Stimulated activated CD4-positive, alpha-beta T cell treated with anti-CD3 and anti-CD28 coated beads, Interleukin-15, amount 100 ng/mL, for 48 hours (primary cell): ENCODE results near the gene CHST15.

Experiments
- DNase-seq, 2 donors: peaks; one replicate each; pipeline ENCODE4 v3.0.0-alpha.2; 2020; ENCODE audit warnings: low read depth in 2 of 2

Gene CHST15

DNA sequence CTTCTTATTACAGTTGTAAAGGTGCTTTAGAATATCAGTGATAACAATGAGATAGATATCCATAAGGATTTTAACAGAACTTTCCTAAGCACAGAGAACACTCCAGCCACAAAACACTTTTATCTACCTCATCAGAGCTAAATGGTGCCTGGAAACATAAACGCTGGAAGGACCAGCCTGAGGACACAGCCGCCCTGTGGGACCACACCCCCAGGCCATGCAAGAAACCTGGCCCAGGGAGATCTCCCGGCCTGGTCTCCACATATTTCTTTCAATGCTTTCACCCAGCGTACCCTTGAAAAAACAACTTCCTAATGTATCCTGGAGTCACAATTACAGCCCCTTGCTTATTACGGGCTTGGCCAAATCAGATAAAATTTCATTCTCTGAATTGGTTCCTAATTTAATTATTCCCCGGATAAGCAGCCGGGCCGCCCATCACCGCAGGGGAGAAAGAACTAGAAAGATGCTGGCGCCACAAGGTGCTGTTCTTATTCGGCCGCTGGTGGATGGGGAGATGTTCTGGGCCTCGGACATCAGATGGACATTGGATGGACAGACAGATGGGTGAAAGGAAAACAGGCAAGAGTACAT lies 11.8 kb downstream of the CHST15 start:
- DNase-seq: no peak

DNA sequence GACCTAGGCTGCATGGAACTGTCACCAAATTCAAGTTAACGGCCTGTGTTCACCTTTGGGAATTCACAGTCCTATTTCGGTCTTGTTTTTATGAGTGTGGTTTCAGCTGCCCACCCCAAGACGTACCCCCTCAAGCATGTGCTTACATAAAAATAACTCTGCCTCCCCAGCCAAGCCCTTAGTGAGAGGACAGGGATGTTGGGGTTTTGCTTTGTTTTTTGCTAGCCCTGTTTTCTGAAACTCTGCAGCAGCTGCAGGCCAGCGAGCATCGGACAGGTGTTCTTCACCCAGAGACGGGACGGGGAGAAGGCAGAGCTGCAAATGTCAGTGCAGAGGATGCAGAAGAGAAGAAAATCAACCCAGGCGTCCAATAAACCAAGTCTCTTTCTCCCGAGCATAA lies 13.5 kb downstream of the CHST15 start:
- no peak for DNase-seq

DNA sequence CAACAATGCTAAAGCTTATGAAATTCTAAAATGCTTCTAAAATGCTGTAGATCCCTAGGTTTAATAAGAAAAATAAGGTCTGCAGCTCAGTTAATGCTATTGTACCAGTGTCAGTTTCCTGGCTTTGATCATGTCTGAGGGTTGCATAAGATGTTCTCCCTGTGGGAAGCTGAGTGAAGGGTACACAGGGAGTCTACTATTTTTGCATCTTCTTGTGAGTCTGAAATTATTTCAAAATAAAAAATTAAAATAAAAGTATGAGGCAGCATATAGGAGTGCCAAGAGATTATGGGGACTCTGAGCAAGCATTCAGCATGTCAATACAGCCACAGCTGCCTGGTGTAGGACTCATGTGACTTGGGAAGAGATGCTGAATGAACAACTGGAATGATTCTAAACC lies 14.7 kb downstream of the CHST15 start:
- no peak for DNase-seq

DNA sequence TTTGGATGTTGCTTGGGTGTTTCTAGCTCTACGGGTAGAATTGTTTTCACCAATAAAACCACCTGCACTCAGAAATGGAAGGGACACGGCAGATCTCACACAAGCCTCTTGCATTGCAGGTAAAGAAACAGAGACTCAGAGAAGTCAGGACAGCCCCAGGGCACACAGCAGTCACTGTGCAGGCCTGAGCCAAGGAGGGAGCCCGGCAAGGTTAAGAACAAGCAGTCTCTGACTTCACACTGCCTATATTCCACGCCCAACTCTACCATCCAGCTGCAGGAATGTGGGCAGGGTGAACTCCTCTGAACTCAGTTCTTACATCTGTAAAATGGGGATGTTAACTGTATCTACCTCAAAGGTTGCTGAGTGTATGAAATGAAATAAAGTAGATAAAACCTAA lies 15.4 kb downstream of the CHST15 start:
- no peak for DNase-seq

DNA sequence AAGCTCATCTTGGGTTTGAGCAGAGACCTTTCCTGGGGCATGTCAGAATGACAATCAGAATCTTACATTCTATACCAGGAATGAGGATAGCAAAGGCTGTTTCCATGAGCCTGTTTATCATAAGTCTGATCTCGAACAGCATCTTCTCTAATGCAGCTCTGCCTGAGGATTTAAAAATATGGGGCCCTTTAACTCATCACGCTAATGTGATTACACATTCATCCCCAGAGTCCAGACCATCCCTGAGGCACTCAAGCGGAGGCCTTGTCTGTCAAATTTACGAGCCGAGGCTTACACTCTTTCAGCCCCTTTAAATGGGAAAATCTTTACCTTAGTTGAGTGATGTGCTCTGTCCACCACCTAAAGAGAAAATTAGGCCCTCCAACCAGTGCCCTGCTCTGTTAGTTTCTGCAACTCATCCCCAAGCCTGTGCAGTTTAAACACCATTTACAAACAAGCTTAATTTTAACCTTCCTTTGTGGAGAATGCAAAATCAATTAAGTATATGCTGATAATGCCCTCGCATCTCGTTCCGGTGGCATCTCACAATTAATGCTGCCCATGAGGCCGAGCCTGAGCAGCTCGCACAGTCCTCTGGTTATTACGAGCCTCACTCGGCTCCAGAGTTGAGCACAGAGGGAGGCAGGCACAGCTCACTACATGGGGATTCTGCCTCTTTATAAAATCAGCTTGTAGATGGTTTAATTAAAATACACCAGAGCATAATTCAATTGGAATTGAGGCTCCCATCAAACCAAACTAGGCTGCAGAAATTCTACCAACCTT lies 16.0 kb downstream of the CHST15 start:
- no peak for DNase-seq

DNA sequence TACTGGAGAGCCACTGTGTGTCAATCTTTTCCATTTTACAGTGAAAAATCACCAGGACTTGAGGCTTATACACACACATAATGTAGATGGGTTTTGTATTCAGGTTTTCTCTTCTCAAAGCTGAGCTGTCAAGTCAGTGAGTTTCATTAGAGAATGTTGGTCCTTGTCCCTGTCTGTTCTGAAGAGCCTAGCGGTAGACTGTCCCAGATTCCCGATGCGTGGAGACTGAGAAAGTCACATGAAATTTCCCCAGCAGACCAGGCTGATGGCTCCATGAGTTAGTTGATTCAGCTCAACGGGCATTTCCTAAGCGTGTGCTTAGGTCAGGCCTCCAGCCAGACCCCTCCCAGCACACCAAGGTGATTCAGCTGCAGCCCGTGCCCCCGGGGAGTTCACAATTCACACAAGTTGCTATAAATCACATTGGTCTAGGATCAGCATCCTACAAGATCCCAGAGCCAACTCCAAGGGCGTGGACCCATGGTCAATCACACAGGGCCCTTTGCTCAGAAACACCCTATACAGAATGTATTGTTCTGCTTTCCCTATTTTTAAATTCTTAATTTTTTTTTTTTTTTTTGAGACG lies 17.2 kb downstream of the CHST15 start:
- no peak for DNase-seq

DNA sequence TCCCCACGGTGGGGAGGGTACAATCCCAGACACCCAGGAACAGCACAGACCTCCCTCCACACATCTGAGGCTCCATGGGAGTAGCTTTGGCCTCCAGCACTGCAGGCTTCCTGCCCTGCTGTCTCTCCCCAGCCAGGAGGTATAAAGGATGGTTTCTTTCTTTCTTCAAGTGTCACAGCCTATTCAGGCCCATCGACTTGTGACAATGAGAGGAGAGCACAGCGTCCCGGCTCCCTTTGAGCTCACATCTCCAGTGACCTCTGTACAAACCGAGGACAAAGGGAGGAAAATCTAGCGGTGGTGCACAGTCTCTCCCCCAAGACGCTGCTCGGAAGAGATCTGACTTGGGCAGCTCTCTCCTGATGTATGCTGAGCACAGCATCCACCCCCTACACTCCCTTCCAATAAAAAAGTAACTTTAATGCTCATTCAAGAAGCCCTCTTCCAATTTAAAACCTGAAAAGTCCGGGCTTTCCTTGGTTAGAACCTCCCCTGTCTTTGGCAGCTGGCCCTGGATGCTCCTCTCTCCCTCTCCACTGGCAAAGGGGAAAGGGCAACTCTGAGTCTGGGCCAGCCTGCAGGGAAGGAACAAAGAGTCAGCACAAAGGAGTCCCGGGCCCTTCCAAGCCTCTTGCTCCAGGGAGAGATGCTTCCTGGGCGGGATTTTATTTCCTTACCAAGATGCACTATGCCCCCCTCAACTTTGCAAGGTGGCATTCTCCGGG lies 18.0 kb downstream of the CHST15 start:
- no peak for DNase-seq

DNA sequence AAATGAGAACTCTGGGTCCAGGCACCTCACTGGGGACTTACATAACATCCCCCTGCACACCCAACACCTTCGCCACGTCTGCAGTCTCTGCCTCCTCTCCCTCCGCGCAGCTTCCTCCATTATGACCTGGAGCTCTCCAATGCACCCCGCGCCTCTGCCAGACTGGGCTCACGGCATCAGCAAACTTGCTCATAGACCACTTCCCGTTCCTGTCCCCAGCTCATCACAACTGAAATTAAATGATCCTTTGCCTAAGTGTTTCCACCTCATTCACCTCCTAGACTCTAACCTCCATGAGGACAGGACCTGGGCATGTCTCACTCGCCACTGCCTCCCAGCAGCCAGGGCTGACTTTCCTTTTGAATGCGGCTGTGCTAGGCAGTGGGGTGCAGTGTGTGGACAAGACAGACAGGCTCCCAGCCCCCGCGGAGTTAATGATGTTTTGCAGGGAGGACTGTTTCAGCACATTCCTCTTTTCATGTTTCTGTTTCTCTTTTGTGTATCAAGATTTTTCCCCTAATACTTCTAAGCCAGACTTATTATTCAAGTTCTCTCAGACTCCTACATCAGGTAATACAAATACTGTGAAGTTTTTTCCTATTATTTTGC lies 18.8 kb downstream of the CHST15 start:
- DNase-seq: no peak

DNA sequence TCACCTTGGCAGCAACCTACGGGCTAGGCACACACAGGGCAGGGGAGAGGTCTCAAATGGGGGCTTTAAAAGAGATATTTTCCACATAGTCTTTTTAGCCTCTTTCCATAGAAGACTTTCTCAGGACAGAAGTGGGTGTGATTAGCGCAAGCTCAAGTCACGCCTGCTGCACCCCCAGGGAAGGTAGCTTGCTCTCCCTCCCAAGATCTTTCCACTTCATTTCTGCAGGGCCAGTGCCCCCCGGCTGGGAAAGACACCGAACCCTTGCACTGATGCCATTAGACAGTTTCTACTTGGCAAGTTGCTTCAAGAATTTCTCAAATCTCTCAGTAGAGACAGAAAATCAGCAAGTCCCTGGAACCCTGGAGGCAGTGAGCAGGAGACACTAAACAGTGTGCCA lies 19.4 kb downstream of the CHST15 start:
- no peak for DNase-seq

DNA sequence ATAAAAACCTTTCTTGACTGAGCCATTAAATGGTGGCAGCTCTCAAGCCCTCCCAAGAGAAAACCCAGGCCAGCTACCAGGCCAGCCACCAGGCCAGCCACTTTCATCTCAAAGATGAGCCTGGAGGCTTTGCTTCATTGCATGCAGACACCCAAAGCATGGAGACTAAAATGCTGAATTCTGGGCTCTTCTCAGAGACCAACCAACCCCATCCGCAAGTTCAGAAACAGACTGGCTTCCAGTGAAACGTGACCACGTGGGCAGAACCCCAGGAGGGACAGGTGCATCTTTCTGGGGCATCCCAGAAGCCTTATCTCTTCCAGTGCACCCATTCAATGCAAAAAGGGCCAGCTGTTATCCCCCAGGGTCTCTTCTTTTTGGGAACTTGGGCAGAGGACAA lies 20.9 kb downstream of the CHST15 start:
- no peak for DNase-seq

DNA sequence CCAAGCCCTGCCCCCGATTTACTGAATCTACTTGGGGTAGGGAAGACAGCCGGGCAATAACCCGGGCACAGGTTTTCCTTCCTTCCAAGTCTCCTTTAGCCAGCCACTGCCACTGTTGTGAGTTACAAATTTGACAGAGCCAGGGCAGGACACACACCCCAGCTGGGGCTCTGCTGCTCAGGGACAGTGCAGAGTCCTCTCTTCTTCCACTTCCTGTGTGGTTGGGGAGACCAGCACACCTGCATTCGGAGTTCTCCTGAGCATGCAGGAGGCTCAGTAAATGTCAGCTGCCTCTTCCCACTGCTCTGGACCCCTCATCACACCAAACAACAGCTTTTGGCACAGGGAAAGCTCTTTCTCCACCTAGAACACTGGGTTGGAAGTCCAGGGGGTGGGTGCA lies 21.3 kb downstream of the CHST15 start:
- no peak for DNase-seq

DNA sequence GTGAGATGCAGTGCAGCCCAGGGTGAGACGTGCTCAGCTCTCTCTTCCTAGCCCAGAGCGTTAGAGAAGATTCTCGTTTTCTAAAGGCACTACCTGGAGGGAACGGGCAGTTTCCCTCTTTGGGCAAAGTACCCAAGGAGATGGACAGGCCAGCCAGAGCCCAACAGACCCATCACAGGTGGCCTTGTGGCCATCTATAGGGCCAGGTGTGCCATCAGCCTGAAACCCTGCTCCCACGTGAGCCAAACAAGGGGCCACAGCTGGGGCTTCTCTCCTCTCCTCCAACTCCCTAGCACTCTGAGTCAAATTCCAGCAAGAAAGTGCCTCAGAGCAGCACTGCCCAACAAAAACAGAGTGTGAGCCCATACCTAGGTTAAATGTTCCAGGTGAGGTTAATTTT lies 22.3 kb downstream of the CHST15 start:
- no peak for DNase-seq

DNA sequence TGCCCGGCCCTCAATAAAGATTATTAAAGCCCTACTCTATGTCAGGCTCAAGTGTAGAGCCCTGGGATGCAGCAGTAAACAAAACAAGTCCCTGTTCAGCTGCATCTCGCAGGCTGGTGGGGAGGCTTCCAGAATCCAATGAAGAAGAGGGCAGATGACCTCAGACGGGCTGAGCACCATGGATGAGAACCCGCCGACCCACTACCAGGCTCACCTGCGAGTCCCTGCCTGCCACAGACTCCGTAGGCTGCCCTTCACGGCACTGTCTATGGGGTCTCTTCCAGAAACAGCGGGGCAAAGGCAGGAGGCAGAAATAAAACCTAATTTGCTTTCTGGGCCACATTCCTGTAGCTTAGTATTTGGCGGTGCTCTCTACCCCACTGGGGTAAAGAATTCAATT lies 22.7 kb downstream of the CHST15 start:
- no peak for DNase-seq

DNA sequence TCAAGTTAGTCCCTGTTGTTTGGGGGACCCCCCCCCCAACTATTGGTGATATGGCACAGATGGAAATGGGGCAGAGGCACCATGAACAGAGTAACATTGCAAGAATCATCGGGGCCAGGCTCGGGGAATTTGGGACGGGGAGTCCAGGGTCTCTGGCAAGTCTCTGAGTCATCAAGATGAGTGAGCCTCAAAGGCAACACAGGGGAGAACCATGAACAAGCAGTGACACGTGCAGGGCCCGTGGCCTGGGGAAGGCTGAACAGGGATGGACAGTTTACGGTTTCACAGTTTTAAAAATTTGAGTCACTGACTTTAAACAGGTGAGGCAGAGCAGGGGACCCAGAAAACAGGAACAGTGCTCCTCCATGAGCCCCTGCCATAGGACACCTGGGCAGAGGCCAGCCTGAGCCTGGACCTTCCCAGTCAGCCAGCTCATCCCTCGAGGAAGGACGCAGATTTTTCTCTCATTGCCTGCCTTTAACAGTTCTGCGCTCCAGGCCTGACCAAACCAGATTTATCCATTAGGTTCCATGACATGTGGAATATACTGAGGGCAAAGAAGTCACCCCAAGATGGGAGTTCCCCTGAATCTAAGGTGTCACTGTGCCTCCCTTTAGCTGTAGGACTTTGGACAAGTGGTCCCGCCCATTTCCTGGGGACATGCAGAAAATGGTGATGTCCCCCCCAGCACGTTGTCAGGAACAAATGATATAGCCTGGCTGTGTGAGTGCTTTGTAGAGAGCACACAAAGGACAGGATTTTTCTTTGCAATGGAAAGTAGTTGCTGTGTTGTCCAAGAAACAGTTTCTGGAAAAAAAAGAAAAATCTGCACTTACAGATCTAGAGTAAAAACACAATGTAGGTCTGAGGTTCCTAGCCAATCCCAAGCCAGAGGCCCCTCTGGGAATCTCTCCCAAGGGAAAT lies 23.8 kb downstream of the CHST15 start:
- no peak for DNase-seq

DNA sequence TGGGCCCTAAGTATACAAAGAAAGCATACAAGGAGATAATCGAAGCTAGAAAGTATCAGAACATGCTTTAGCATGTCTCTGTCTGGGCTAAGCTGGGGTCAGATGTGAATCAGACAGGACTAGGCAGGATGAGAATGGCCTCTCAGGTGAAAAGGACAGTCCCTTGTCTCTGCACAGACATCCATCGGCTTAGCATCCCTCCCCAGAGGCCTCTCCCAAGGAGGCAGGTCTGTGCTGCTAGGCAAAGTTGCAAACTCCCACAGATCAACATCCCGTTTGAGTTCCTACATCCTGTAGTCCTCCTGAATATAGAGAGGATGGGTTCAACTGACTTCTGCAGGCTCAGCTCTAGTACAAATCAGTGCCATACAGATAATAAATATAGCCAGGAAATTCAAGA lies 24.5 kb downstream of the CHST15 start:
- DNase-seq: no peak

DNA sequence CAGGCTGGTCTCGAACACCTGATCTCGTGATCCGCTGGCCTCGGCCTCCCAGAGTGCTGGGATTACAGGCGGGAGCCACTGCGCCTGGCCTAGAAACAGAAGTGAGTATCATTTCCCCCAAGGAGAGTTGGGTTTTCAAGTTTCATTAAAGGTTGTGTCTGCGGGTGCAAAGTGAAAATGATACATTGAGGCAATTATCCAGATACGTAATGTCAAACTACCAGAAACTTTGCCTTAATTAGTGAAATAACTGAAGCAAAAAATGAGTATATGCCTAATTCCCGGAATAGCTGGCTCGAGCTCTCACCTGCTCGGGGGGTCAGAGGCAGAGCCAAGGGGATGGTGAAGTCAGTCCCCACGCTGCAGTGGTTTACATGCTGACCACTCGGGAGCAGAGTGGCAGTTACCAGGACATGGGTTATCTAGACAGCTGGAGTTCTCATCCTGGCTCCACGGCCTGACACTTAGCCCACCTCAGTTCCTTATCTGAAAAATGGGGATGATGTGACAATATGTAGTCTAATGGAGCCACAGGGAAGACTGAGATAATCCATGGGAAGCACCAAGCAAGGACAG lies 25.5 kb downstream of the CHST15 start:
- DNase-seq: no peak

DNA sequence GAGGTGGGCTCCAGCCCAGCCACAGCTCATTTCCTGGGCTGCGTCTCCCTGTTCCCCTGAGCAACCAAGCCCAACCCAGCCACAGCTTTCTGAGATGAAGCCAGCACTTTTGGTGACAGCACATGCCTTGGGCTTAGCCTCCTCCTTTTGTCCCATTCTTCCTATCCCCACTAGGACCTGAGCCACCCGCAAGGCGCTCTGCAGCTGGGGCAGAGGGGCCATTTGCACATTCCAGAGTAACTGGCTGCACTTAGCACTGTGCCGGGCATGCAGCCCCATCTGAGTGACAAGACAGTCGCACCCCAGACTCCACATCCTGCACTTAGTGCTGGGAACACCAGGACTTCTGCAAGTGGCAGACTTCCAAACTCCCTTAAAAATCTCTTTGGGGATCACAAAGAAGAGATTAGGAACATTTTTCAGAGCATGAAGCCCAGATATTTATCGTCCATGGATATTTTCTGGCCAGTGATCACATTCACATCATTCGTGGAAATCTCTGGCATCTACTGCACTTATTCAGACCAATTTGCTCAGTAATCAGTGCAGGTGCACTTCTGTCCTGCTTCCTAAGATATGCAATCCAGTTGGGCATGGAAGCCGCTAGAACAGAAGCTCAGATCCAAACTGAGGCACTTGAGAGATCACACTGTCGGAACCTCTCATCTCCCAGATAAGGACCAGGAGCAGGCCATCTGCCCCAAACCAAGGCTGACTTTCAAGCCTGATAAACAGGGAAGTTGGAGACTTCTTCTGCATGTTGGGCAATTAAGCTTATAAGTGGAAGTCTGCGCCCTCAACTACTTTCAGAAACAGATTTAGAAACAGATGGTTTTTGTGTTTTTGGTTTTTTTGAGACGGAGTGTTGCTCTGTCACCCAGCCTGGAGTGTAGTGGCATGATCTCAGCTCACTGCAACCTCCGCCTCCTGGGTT lies 26.4 kb downstream of the CHST15 start:
- no peak for DNase-seq

DNA sequence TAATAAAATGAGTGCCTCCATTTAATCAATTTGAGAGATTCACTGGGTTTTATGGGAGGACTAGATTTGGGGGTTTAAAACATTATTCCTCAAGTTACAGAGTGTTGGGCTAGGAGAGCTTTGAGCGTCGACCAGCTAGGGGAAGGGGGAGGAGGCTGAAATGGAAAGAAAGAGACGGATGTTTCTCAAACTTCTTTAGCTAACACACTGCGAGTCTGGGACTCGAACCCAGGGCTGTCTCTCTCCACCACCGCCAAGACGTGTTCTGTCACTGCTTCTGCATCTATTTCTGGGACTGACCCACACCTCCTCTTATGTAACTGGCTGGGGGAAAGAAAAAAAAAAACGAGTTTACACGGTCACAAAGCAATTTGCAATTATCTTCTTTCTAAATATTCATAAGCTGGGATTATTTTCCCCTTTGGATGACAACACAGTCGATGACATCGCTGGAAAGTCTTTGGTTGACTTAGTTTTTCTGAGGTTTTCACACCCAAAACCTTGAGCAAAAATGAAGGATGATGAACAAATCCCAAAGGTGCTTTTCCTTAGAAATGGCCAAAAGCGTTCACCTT lies 27.2 kb downstream of the CHST15 start:
- DNase-seq: no peak

DNA sequence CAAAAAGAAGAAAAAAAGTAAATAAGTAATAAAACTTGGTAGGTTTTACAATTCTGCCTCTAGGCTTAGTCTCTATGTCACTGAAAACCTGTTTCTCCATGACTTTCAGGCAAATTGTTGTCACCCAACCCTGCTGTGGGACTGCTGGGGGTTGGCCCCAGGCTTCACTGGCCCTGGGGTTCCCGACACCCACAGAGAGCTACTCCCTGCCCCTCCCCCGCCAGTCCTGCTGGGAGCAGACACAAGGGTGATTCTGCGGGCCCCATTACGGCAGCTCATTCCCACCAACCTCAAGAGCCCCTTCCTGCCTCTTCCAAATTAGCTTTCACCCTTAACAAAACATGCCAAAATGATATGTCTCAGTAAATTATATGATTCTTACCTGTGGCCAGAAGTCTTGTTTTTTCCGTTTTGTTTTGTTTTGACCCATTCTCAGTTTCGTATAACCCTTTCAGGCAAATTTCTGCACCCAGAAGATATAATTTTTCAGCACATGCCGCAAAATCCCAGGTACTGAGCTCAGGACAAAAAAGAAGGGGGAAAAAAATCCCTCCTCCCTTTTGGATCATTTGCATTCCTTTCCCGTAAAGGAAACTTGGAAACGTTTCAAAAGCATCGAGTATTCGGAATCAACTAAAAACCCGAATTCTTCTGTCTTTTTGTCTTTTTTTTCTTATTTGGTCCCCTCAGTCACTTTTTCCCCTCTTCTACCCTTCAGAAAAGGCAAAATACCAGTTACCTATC lies 27.8 kb downstream of the CHST15 start:
- DNase-seq: no peak
